HEK293 (cell line): ENCODE measurements around the gene CTPS2.
"Not testable (repeated sequence)": the region's sequence is repeated elsewhere in the genome, so short reads cannot be mapped to it uniquely, and the experiment has no call there.

ENCODE experiments used
- CTCF ChIA-PET: fragments of 350-600 bp; formaldehyde crosslinking; extraction: SDS; loops from one replicate; lab custom pipeline; 2021; ENCODE audit warnings: antibody characterized with exemption; lab: Yijun Ruan, JAX
- POLR2A ChIA-PET: fragments of 300-600 bp; formaldehyde crosslinking; extraction: SDS; loops from one replicate; lab custom pipeline; 2020; ENCODE audit warnings: antibody characterized with exemption, inconsistent platforms; lab: Yijun Ruan, JAX
- H3K27ac ChIP-seq: fragments of 200-500 bp; sonication (Bioruptor generic); 2 replicates; pipeline ENCODE4 v1.5.1; 2014; ENCODE audit warnings: low read depth, low read length, control low read depth, inconsistent platforms; ENCODE audit errors: extremely low read depth
- H3K36me3 ChIP-seq, 2 experiments: fragments of 200-500 bp in 1 of 2; sonication (Bioruptor generic) in 1 of 2; 1 replicate in 1 of 2; 2 replicates in 1 of 2; pipeline ENCODE4 v1.5.1; 2014 to 2017; ENCODE audit warnings: inconsistent platforms in 2 of 2, low read length in 2 of 2; ENCODE audit not compliant: control insufficient read depth in 2 of 2, insufficient read depth in 1 of 2
- H3K4me1 ChIP-seq: fragments of 200-500 bp; sonication (Bioruptor generic); 2 replicates; pipeline ENCODE4 v1.5.1; 2014; ENCODE audit warnings: mild to moderate bottlenecking, low read length, inconsistent platforms; ENCODE audit not compliant: control insufficient read depth, insufficient read depth
- H3K4me3 ChIP-seq: 2 replicates; pipeline ENCODE4 v1.5.1; 2011; ENCODE audit warnings: low read depth, mild to moderate bottlenecking, control low read depth, low read length, moderate library complexity
- H3K9me3 ChIP-seq: fragments of 200-500 bp; sonication (Bioruptor generic); 2 replicates; pipeline ENCODE4 v1.5.1; 2014; ENCODE audit warnings: low read depth, low read length, inconsistent platforms; ENCODE audit not compliant: control insufficient read depth, insufficient read depth
- GLI2 ChIP-seq: fragments of 450-650 bp; formaldehyde crosslinking; IDR thresholded peaks from 2 replicates; pipeline ENCODE4; 2017; ENCODE audit warnings: missing biosample characterization, missing genetic modification characterization, low read depth, borderline replicate concordance
- KLF9 ChIP-seq: fragments of 450-650 bp; formaldehyde crosslinking; IDR thresholded peaks from 2 replicates; pipeline ENCODE4 v1.5.1; 2016; ENCODE audit warnings: missing biosample characterization, missing genetic modification characterization, low read depth
- RBAK ChIP-seq: fragments of 450-650 bp; formaldehyde crosslinking; IDR thresholded peaks from 2 replicates; pipeline ENCODE4 v1.5.1; 2016; ENCODE audit warnings: missing biosample characterization, missing genetic modification characterization
- REST ChIP-seq: fragments of 450-650 bp; formaldehyde crosslinking; IDR thresholded peaks from 2 replicates; pipeline ENCODE4 v1.5.1; 2016; ENCODE audit warnings: missing biosample characterization, missing genetic modification characterization
- SALL2 ChIP-seq: fragments of 450-650 bp; formaldehyde crosslinking; IDR thresholded peaks from 2 replicates; pipeline ENCODE4 v1.5.0; 2017; ENCODE audit warnings: missing biosample characterization, mild to moderate bottlenecking, missing genetic modification characterization, borderline replicate concordance
- ZNF146 ChIP-seq: fragments of 450-650 bp; formaldehyde crosslinking; IDR thresholded peaks from 2 replicates; pipeline ENCODE4 v1.5.1; 2016; ENCODE audit warnings: missing biosample characterization, missing genetic modification characterization
- ZNF174 ChIP-seq: fragments of 450-650 bp; formaldehyde crosslinking; IDR thresholded peaks from 2 replicates; pipeline ENCODE4 v1.5.0; 2017; ENCODE audit warnings: missing biosample characterization, mild to moderate bottlenecking, missing genetic modification characterization
- ZNF19 ChIP-seq: fragments of 450-650 bp; formaldehyde crosslinking; IDR thresholded peaks from 2 replicates; pipeline ENCODE4; 2016; ENCODE audit warnings: missing biosample characterization, missing genetic modification characterization, low read depth
- ZNF23 ChIP-seq: fragments of 450-650 bp; formaldehyde crosslinking; IDR thresholded peaks from 2 replicates; pipeline ENCODE4 v1.5.1; 2016; ENCODE audit warnings: missing biosample characterization, missing genetic modification characterization, borderline replicate concordance
- ZNF404 ChIP-seq: fragments of 450-650 bp; formaldehyde crosslinking; IDR thresholded peaks from 2 replicates; pipeline ENCODE4 v1.5.1; 2017; ENCODE audit warnings: missing biosample characterization, missing genetic modification characterization
- ZNF626 ChIP-seq: fragments of 450-650 bp; sonication (Bioruptor Pico); formaldehyde crosslinking; IDR thresholded peaks from 2 replicates; pipeline ENCODE4 v1.5.1; 2018; ENCODE audit warnings: missing biosample characterization, missing genetic modification characterization, inconsistent platforms
- ZNF837 ChIP-seq: fragments of 450-650 bp; formaldehyde crosslinking; IDR thresholded peaks from 2 replicates; pipeline ENCODE4 v1.5.1; 2016; ENCODE audit warnings: missing biosample characterization, missing genetic modification characterization
- ZSCAN23 ChIP-seq: fragments of 450-650 bp; formaldehyde crosslinking; IDR thresholded peaks from 2 replicates; pipeline ENCODE4 v1.5.1; 2016; ENCODE audit warnings: missing biosample characterization, missing genetic modification characterization
- TF ChIP-seq, protein P1 (sequence below): fragments of 450-650 bp; formaldehyde crosslinking; IDR thresholded peaks from 2 replicates; pipeline ENCODE4; 2016; ENCODE audit warnings: missing biosample characterization, missing genetic modification characterization
- TF ChIP-seq, protein P2 (sequence below): fragments of 450-650 bp; formaldehyde crosslinking; IDR thresholded peaks from 2 replicates; pipeline ENCODE4 v1.5.1; 2016; ENCODE audit warnings: missing biosample characterization, missing genetic modification characterization, low read depth
- TF ChIP-seq, protein P3 (sequence below): fragments of 450-650 bp; IDR thresholded peaks from 2 replicates; pipeline ENCODE4 v1.5.1; 2018; ENCODE audit warnings: missing biosample characterization, missing genetic modification characterization

CTPS2 gene

DNA sequence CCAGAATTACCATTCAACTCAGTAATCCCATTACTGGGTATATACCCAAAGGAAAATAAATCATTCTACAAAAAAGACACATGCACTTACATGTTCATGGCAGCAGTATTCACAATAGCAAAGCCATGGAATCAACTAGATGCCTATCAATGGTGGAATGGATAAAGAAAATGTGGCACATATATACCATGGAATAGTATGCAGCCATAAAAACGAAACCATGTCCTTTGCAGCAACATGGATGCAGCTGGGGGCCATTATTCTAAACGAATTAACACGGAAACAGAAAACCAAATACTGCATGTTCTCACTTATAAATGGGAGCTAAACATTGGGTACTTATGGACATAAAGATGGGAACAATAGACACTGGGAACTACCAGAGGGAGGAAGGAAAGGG is 101.8 kb downstream of the CTPS2 start:
- H3K4me3 ChIP-seq, H3K4me1 ChIP-seq, CTCF ChIA-PET, POLR2A ChIA-PET, H3K27ac ChIP-seq, H3K9me3 ChIP-seq: not testable (repeated sequence)
- peak; percentile 58 for TF ChIP-seq ZNF146 (tag by site-specific recombination)
- peaks cover 0 to 30% of the 10 kb centered on the region in 2 experiments for H3K36me3 ChIP-seq

DNA sequence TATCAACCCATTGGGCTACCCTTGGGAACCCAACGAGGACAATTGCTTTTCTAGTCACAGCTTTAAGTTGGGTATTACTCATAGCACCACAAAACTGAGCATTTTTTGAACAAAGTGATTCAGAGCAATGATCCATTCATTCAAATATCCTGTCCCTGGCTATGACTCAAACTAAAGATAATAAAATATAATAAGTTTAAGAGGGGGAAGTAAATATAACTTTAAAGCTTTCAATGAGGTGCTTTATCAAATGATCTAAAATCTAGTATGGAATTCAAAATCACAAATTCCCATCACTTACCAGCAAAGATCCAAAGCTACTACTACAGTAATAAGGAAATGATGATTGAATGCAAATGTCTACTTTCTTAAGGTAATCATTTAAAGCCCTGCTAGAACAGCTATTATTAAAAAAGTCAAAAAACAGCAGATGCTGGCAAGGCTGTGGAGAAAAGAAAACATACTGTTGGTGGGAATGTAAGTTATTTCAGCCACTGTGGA is 102.3 kb downstream of the CTPS2 start:
- Histone ChIP-seq H3K4me1 (no peaks in the 10 kb centered on the region), H3K27ac (no peak overlapping the region), H3K4me3 (no peak overlapping the region), H3K36me3 (peaks cover 0 to 26% of the 10 kb centered on the region in 2 experiments), H3K9me3 (no peaks in the 10 kb centered on the region)
- CTCF ChIA-PET = interaction anchor here (0.7 kb wide), 1 partner anchor 39 kb away, joined by 3 read pairs; no protein-coding TSS in a partner anchor
- TF ChIP-seq KLF9 (tag by site-specific recombination) (no peak), ZSCAN23 (tag by site-specific recombination) (no peak), ZNF174 (tag by site-specific recombination) (no peak), ZNF837 (tag by site-specific recombination) (no peak), ZNF23 (tag by site-specific recombination) (no peak), ZNF146 (tag by site-specific recombination) (no peak), REST (tag by site-specific recombination) (no peak), ZNF404 (tag by site-specific recombination) (no peak), ZNF19 (no peak), RBAK (tag by site-specific recombination) (no peak), SALL2 (tag by site-specific recombination) (no peak), ZNF626 (no peak), GLI2 (tag by site-specific recombination) (no peak)
- TF ChIP-seq, protein P1, sequence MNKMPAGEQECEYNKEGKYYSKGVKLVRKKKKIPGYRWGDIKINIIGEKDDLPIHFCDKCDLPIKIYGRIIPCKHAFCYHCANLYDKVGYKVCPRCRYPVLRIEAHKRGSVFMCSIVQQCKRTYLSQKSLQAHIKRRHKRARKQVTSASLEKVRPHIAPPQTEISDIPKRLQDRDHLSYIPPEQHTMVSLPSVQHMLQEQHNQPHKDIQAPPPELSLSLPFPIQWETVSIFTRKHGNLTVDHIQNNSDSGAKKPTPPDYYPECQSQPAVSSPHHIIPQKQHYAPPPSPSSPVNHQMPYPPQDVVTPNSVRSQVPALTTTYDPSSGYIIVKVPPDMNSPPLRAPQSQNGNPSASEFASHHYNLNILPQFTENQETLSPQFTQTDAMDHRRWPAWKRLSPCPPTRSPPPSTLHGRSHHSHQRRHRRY (tag by site-specific recombination) = no peak
- TF ChIP-seq, protein P2, sequence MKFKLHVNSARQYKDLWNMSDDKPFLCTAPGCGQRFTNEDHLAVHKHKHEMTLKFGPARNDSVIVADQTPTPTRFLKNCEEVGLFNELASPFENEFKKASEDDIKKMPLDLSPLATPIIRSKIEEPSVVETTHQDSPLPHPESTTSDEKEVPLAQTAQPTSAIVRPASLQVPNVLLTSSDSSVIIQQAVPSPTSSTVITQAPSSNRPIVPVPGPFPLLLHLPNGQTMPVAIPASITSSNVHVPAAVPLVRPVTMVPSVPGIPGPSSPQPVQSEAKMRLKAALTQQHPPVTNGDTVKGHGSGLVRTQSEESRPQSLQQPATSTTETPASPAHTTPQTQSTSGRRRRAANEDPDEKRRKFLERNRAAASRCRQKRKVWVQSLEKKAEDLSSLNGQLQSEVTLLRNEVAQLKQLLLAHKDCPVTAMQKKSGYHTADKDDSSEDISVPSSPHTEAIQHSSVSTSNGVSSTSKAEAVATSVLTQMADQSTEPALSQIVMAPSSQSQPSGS = no peak
- TF ChIP-seq, protein P3, sequence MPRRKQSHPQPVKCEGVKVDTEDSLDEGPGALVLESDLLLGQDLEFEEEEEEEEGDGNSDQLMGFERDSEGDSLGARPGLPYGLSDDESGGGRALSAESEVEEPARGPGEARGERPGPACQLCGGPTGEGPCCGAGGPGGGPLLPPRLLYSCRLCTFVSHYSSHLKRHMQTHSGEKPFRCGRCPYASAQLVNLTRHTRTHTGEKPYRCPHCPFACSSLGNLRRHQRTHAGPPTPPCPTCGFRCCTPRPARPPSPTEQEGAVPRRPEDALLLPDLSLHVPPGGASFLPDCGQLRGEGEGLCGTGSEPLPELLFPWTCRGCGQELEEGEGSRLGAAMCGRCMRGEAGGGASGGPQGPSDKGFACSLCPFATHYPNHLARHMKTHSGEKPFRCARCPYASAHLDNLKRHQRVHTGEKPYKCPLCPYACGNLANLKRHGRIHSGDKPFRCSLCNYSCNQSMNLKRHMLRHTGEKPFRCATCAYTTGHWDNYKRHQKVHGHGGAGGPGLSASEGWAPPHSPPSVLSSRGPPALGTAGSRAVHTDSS (tag by site-specific recombination) = no peak
- POLR2A ChIA-PET = no interaction called here
